Esophagus muscularis mucosa (tissue), 4 donors: ENCODE measurements around the gene ATP5PB. TPM values are rescaled to one million over a fixed set of nuclear protein-coding genes. Genes with fewer than 3 reads are reported as not detected.
A peak's percentile ranks its signal among the peaks of the same experiment; 100 is the strongest.

Experiments
- DNase-seq: peaks from one replicate; pipeline ENCODE4 v3.0.0-alpha.2; 2017; ENCODE audit errors: extremely low spot score
- H3K27ac ChIP-seq, 4 donors: fragments of 200-600 bp; sonication (generic); replicated peaks in 1 of 4; 1 replicate in 3 of 4; 2 replicates in 1 of 4; pipeline ENCODE4 v1.5.1; 2016 to 2019; ENCODE audit warnings: mild to moderate bottlenecking in 1 of 4
- H3K27me3 ChIP-seq, 4 donors: fragments of 200-600 bp; sonication (generic); one replicate each; pipeline versions ENCODE4 v1.5.1 to v1.6.0; 2016 to 2019
- H3K36me3 ChIP-seq, 4 donors: fragments of 200-600 bp; sonication (generic); one replicate each; pipeline ENCODE4 v1.5.1; 2016 to 2019
- H3K4me1 ChIP-seq, 4 donors: fragments of 200-600 bp; sonication (generic); one replicate each; pipeline ENCODE4 v1.5.1; 2016 to 2019
- H3K4me3 ChIP-seq, 4 donors: fragments of 200-600 bp; sonication (generic); 1 replicate in 2 of 4; 2 replicates in 2 of 4; pipeline ENCODE4 v1.5.1; 2016 to 2019; ENCODE audit warnings: mild to moderate bottlenecking in 4 of 4, moderate library complexity in 1 of 4
- H3K9me3 ChIP-seq, 4 donors: fragments of 200-600 bp; sonication (generic); 1 replicate in 3 of 4; 2 replicates in 1 of 4; pipeline ENCODE4 v1.5.1; 2016 to 2019
- EP300 ChIP-seq: sonication (generic); formaldehyde crosslinking; IDR thresholded peaks from one replicate; pipeline ENCODE4 v1.6.1; 2017; ENCODE audit warnings: antibody characterized with exemption
- POLR2A ChIP-seq: fragments of 450-650 bp; IDR thresholded peaks from one replicate; pipeline ENCODE4 v1.6.1; 2017; ENCODE audit warnings: antibody characterized with exemption, moderate library complexity, mild to moderate bottlenecking, low read depth
- POLR2AphosphoS5 ChIP-seq, 2 donors: sonication (generic); formaldehyde crosslinking; IDR thresholded peaks; one replicate each; pipeline ENCODE4 v1.6.1; 2017; ENCODE audit warnings: antibody characterized with exemption in 2 of 2
- WGBS: methylation state at CpG from one replicate; pipeline ENCODE4 v1.1.5; 2018; 5-methylcytosine and 5-hydroxymethylcytosine counted together
- intact Hi-C: fragments of 100-400 bp; cut with DNase I; formaldehyde crosslinking; loops from one replicate; pipeline ENCODE4 v1.15.1; 2023
- total RNA-seq, 4 donors: library from RNA; depleted of rRNA; stranded (reverse); fragments of >200 nt; gene quantifications; one replicate each; pipeline versions ENCODE4 v1.1.0 to v1.2.1, GENCODE V29; 2016
- TF ChIP-seq, protein P1 (sequence below), 3 experiments: fragments of 200-600 bp in 2 of 3; fragments of 450-650 bp in 1 of 3; sonication (generic) in 2 of 3; IDR thresholded peaks; one replicate each; pipeline ENCODE4 v1.5.1; 2017 to 2019; ENCODE audit warnings: antibody characterized with exemption in 3 of 3, mild to moderate bottlenecking in 2 of 3, moderate library complexity in 1 of 3

The ATP5PB gene
- total RNA-seq, 4 donors from 2014 or later: 177 to 203 (median 192) TPM

DNA sequence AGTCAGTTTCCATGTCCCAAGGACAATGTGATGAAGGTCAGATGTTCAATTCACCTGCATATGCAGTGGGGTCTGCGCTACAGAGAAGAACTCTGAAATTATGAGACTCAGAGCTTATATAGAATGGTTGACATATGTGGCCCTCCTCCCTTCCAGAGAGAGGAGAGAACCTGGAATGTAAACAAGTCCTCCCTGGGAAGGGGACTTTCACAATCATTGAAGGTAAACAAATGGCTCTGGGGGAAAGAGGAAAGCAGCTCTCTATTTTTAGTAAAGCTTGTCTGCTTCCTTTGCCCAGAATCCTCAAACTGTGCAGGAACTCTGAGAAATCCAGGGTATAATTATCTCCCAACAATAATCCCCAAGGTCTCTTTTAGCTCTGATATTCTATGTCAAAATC, 31.5 kb upstream of the ATP5PB start:
- TF ChIP-seq, protein P1, sequence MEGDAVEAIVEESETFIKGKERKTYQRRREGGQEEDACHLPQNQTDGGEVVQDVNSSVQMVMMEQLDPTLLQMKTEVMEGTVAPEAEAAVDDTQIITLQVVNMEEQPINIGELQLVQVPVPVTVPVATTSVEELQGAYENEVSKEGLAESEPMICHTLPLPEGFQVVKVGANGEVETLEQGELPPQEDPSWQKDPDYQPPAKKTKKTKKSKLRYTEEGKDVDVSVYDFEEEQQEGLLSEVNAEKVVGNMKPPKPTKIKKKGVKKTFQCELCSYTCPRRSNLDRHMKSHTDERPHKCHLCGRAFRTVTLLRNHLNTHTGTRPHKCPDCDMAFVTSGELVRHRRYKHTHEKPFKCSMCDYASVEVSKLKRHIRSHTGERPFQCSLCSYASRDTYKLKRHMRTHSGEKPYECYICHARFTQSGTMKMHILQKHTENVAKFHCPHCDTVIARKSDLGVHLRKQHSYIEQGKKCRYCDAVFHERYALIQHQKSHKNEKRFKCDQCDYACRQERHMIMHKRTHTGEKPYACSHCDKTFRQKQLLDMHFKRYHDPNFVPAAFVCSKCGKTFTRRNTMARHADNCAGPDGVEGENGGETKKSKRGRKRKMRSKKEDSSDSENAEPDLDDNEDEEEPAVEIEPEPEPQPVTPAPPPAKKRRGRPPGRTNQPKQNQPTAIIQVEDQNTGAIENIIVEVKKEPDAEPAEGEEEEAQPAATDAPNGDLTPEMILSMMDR (IDR thresholded peaks at IDR 0.05): no peak
- H3K27ac ChIP-seq: no peak overlapping the region
- intact Hi-C loops: no loop called here
- H3K4me1 ChIP-seq: peaks cover 0 to 8% (median 6%) of the 10 kb centered on the region in 4 donors
- no peaks in the 10 kb centered on the region for H3K9me3 ChIP-seq
- no peak overlapping the region for H3K4me3 ChIP-seq
- DNase-seq: peak; percentile 4
- H3K36me3 ChIP-seq: peaks cover 3 to 28% (median 6%) of the 10 kb centered on the region in 4 donors
- no peaks in the 10 kb centered on the region for H3K27me3 ChIP-seq
- 86% methylated on average over 1 of the region's 1 CpG for WGBS

GRCh38 chr1:111419037-111419436, 30.2 kb upstream of the ATP5PB start:
- DNase-seq: no peak
- WGBS: 92% methylated on average over 1 of the region's 1 CpG
- peaks cover 3 to 28% (median 6%) of the 10 kb centered on the region in 4 donors for H3K36me3 ChIP-seq

DNA sequence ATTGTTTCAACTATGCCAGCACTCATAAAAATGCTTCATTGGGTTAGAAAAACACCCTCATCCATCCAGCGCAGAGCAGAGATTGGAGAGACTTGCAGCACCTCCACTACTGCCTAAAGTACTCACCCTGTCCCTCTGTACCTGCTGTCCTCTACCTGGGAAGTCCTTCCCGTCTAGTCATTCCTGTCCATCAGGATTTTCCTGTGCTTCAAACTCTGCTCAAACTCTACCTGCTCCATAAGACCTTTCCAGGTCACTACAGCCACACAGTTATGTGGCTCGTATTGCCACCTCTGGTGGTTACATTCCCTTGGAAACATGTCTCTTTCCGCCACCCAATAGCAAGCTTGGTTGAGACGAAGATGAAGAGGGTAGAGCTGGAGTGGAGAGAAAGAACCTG, 28.9 kb upstream of the ATP5PB start:
- Histone ChIP-seq H3K27ac (no peak overlapping the region), H3K36me3 (peaks cover 3 to 17% (median 6%) of the 10 kb centered on the region in 4 donors), H3K27me3 (no peaks in the 10 kb centered on the region), H3K9me3 (no peaks in the 10 kb centered on the region), H3K4me1 (peaks cover 0 to 8% (median 6%) of the 10 kb centered on the region in 4 donors), H3K4me3 (no peak overlapping the region)
- DNase-seq: peak; percentile 37
- WGBS: 78% methylated on average over 5 of the region's 5 CpGs
- intact Hi-C loops: no loop called here
- TF ChIP-seq EP300 (no peak), POLR2AphosphoS5 (IDR thresholded peaks at IDR 0.05) (no peak), POLR2A (no peak)
- TF ChIP-seq, protein P1 (IDR thresholded peaks at IDR 0.05): no peak

More at GRCh38 chr1:111419037-111419436, 30.2 kb upstream of the ATP5PB start:
- Histone ChIP-seq H3K9me3 (no peaks in the 10 kb centered on the region), H3K27ac (no peak overlapping the region), H3K27me3 (no peaks in the 10 kb centered on the region), H3K4me1 (peaks cover 0 to 8% (median 6%) of the 10 kb centered on the region in 4 donors), H3K4me3 (no peak overlapping the region)
- TF ChIP-seq POLR2A: no peak
- TF ChIP-seq EP300: no peak
- TF ChIP-seq, protein P1 (IDR thresholded peaks at IDR 0.05): no peak
- TF ChIP-seq POLR2AphosphoS5 (IDR thresholded peaks at IDR 0.05): no peak
- intact Hi-C loops: no loop called here

GRCh38 chr1:111422546-111423391, 26.5 kb upstream of the ATP5PB start:
- DNase-seq: no peak
- WGBS: 81% methylated on average over 13 of the region's 13 CpGs
- TF ChIP-seq, protein P1 (IDR thresholded peaks at IDR 0.05): no peak
- TF ChIP-seq POLR2A (no peak), POLR2AphosphoS5 (IDR thresholded peaks at IDR 0.05) (no peak), EP300 (no peak)
- Histone ChIP-seq H3K4me3 (no peak overlapping the region), H3K9me3 (no peaks in the 10 kb centered on the region), H3K27ac (no peak overlapping the region), H3K36me3 (peaks cover 3 to 10% (median 6%) of the 10 kb centered on the region in 4 donors), H3K4me1 (peaks cover 0 to 5% (median 4%) of the 10 kb centered on the region in 4 donors), H3K27me3 (no peaks in the 10 kb centered on the region)
- intact Hi-C loops: no loop called here
